Ovary (tissue), 9 donors: ENCODE measurements around the gene LARGE1. TPM values are rescaled to one million over a fixed set of nuclear protein-coding genes. Genes with fewer than 3 reads are reported as not detected.

Source experiments
- DNase-seq, 5 donors: peaks; one replicate each; pipeline ENCODE4 v3.0.0-alpha.2; 2019 to 2020
- H3K27ac ChIP-seq, 2 donors: fragments of 200-600 bp; one replicate each; pipeline versions ENCODE4 v1.5.1 to v1.8.0; 2019 to 2022
- H3K27me3 ChIP-seq: fragments of 200-600 bp; one replicate; pipeline ENCODE4 v1.8.0; 2022
- H3K36me3 ChIP-seq: fragments of 200-600 bp; sonication (generic); one replicate; pipeline ENCODE4 v1.5.1; 2019
- H3K4me1 ChIP-seq: one replicate; pipeline ENCODE4 v1.8.1; 2013; ENCODE audit warnings: mild to moderate bottlenecking, moderate library complexity; ENCODE audit not compliant: insufficient read depth
- H3K4me3 ChIP-seq: fragments of 200-600 bp; sonication (generic); one replicate; pipeline ENCODE4 v1.5.1; 2017
- H3K9me3 ChIP-seq, 2 donors: fragments of 200-600 bp in 1 of 2; sonication (generic) in 1 of 2; one replicate each; pipeline versions ENCODE4 v1.5.1 to v1.8.1; 2013 to 2019; ENCODE audit warnings: mild to moderate bottlenecking in 1 of 2, moderate library complexity in 1 of 2
- EP300 ChIP-seq: sonication (generic); formaldehyde crosslinking; IDR thresholded peaks from one replicate; pipeline ENCODE4 v1.6.1; 2017; ENCODE audit warnings: antibody characterized with exemption
- POLR2A ChIP-seq: fragments of 450-650 bp; IDR thresholded peaks from one replicate; pipeline ENCODE4 v1.6.1; 2017; ENCODE audit warnings: antibody characterized with exemption, mild to moderate bottlenecking, moderate library complexity
- WGBS, 3 donors: extraction: QIAGEN DNeasy Blood & Tissue Kit in 1 of 3; methylation state at CpG; one replicate each; pipeline versions ENCODE4 v1.1.5 to v1.1.7; 2013 to 2017; 5-methylcytosine and 5-hydroxymethylcytosine counted together
- intact Hi-C, 4 donors: fragments of 100-400 bp; cut with DNase I; formaldehyde crosslinking; loops; one replicate each; pipeline versions ENCODE4 v1.11.0 to v1.15.1; 2022 to 2023
- polyA plus RNA-seq, 2 donors: library from polyadenylated mRNA; stranded (reverse); fragments of 200-250 nt in 1 of 2; fragments of 350-450 nt in 1 of 2; fragmentation: Illumina TruSeq in 1 of 2; extraction: RNeasy Lipid Tissue Mini Kit (QIAGEN cat#74804) in 1 of 2; gene quantifications; one replicate each; pipeline ENCODE4 v1.2.3, GENCODE V29; 2013 to 2014
- total RNA-seq, 7 donors: library from RNA; depleted of rRNA in 2 of 7; stranded (reverse); fragments of >200 nt in 2 of 7; fragmentation: NEBNext Ultra II Directional in 3 of 7; extraction: Animal tissue kit (Norgen Biotek cat#: 25700) in 3 of 7; gene quantifications; one replicate each; pipeline versions ENCODE4 v1.1.0 to v1.2.4, GENCODE V29; 2016 to 2023
- TF ChIP-seq, protein P1 (sequence below), 3 donors: fragments of 450-650 bp in 2 of 3; fragments of 200-600 bp in 1 of 3; IDR thresholded peaks; one replicate each; pipeline versions ENCODE4 v1.5.1 to v1.8.0; 2016 to 2022; ENCODE audit warnings: antibody characterized with exemption in 3 of 3, mild to moderate bottlenecking in 1 of 3
- donor health status: DM: no; HTN: no; CAD: no; lungs with moderate emphysema.
- donor health status: DM: no; HTN: no; CAD: no.
- donor health status: Bipolar disorder and iron deficiency.
- donor health status: DM: yes; HTN: yes; CAD: no.
- donor health status: DM: no; HTN: no; CAD: no.
- donor health status: DM: yes; HTN: yes; CAD: no.

The LARGE1 gene
- total and polyA plus RNA-seq, 9 donors, result 13.4 to 67.6 (median 36.8) TPM

- Histone ChIP-seq H3K36me3 (no peaks in the 10 kb centered on the region), H3K27me3 (no peaks in the 10 kb centered on the region), H3K9me3 (no peaks in the 10 kb centered on the region), H3K27ac (no peak overlapping the region), H3K4me3 (no peak overlapping the region), H3K4me1 (peaks cover 4% of the 10 kb centered on the region)
- 91 to 93% (median 93%) methylated on average over 7 of the region's 7 CpGs for WGBS, 3 donors
- DNase-seq, result no peak
- intact Hi-C loops, result no loop called here
- TF ChIP-seq, protein P1, sequence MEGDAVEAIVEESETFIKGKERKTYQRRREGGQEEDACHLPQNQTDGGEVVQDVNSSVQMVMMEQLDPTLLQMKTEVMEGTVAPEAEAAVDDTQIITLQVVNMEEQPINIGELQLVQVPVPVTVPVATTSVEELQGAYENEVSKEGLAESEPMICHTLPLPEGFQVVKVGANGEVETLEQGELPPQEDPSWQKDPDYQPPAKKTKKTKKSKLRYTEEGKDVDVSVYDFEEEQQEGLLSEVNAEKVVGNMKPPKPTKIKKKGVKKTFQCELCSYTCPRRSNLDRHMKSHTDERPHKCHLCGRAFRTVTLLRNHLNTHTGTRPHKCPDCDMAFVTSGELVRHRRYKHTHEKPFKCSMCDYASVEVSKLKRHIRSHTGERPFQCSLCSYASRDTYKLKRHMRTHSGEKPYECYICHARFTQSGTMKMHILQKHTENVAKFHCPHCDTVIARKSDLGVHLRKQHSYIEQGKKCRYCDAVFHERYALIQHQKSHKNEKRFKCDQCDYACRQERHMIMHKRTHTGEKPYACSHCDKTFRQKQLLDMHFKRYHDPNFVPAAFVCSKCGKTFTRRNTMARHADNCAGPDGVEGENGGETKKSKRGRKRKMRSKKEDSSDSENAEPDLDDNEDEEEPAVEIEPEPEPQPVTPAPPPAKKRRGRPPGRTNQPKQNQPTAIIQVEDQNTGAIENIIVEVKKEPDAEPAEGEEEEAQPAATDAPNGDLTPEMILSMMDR (IDR thresholded peaks at IDR 0.05), result no peak
- TF ChIP-seq POLR2A, result no peak
- no peak for TF ChIP-seq EP300
Observed at GRCh38 chr22:33848251-33848650, 72.0 kb downstream of the LARGE1 start.

DNA sequence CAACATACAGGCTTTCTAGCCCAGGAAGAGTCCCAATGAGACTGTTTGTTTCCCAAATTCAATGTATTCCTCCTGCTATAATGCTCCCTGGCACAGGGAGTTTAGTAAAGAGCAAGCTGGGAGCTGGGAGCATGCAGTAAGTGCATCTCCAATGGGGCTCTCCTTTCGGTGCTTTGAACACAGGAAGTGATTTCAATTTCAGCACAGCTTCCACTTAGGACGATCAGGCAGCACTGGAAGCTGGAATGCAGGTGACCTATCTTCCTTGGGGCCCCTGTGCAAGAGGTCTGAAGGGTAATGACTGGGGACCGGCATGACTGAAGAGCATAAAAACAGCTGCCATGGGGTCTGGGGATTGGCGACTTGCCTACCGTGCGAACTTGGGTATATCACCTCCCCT is 76.0 kb downstream of the LARGE1 start:
- Histone ChIP-seq H3K4me1 (peaks cover 8% of the 10 kb centered on the region), H3K9me3 (no peaks in the 10 kb centered on the region), H3K27me3 (no peaks in the 10 kb centered on the region), H3K36me3 (no peaks in the 10 kb centered on the region), H3K27ac (no peak overlapping the region), H3K4me3 (no peak overlapping the region)
- no peak for TF ChIP-seq EP300
- TF ChIP-seq, protein P1 (IDR thresholded peaks at IDR 0.05), result no peak
- no peak for TF ChIP-seq POLR2A
- intact Hi-C loops, result no loop called here
- no peak for DNase-seq
- WGBS, 3 donors, result 25 to 47% (median 27%) methylated on average over 6 of the region's 6 CpGs

GRCh38 chr22:33842421-33843094 is 77.7 kb downstream of the LARGE1 start:
- 91 to 94% (median 92%) methylated on average over 6 of the region's 6 CpGs for WGBS, 3 donors
- Histone ChIP-seq H3K4me3 (no peak overlapping the region), H3K36me3 (no peaks in the 10 kb centered on the region), H3K27me3 (no peaks in the 10 kb centered on the region), H3K9me3 (no peaks in the 10 kb centered on the region), H3K27ac (no peak overlapping the region), H3K4me1 (peaks cover 12% of the 10 kb centered on the region)
- intact Hi-C loops, result no loop called here
- TF ChIP-seq POLR2A (no peak), EP300 (no peak)
- TF ChIP-seq, protein P1 (IDR thresholded peaks at IDR 0.05), result no peak
- no peak for DNase-seq

DNA sequence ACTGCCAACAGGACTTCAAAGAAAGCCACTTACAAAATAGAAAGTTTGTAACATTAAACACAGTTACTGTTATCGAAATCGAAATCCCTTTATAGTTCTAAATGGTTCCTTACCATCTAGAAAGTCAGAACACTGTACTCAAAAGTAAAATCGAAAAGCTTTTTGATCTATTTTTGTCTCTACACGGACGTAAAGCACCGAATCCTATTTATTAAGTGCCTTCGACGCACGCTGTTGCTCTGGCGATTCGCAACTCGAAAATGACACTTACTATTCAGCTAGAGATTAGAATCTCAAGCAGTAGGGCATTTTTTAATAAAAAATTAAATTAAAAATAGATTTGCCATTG is 78.3 kb downstream of the LARGE1 start:
- 86 to 94% (median 89%) methylated on average over 12 of the region's 12 CpGs for WGBS, 3 donors
- Histone ChIP-seq H3K4me3 (no peak overlapping the region), H3K9me3 (no peaks in the 10 kb centered on the region), H3K4me1 (peaks cover 14% of the 10 kb centered on the region), H3K27me3 (no peaks in the 10 kb centered on the region), H3K27ac (no peak overlapping the region), H3K36me3 (no peaks in the 10 kb centered on the region)
- intact Hi-C loops, result no loop called here
- TF ChIP-seq, protein P1 (IDR thresholded peaks at IDR 0.05), result no peak
- TF ChIP-seq EP300 (no peak), POLR2A (no peak)
- DNase-seq, result no peak
